Measurements from ENCODE around the gene ORC3. TPM values are rescaled to one million over a fixed set of nuclear protein-coding genes. Genes with fewer than 3 reads are reported as not detected.

The ORC3 gene
- total RNA-seq, 2 donors from 2014 or later: 14.5 to 21.4 TPM

DNA sequence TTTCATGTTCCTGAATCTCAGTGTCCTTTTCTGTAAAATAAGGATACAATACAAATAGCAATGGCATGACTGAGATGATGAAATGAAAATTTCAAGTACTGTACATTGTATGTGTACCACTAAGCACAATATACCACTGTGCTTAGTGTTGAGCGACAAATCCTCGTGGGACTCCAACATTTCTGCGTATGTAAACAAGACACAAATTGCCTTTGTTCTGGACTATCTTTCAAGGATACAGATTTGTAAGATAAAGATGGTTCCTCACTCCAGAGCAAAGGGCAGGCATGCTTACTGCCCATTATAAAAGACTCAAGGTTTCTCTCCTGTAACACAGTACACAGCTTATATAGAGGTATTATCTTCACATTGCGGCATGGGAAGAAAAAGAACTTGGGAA is 6.1 kb upstream of the ORC3 start:
- Histone ChIP-seq H3K36me3 (peaks cover 23% of the 10 kb centered on the region), H3K9me3 (no peaks in the 10 kb centered on the region), H3K4me1 (peaks cover 0 to 26% of the 10 kb centered on the region in 2 donors), H3K27me3 (no peaks in the 10 kb centered on the region), H3K27ac (no peak overlapping the region), H3K4me3 (no peak overlapping the region)
- no peak for DNase-seq (ENCODE audit: low spot score)
- TF ChIP-seq, protein P1, sequence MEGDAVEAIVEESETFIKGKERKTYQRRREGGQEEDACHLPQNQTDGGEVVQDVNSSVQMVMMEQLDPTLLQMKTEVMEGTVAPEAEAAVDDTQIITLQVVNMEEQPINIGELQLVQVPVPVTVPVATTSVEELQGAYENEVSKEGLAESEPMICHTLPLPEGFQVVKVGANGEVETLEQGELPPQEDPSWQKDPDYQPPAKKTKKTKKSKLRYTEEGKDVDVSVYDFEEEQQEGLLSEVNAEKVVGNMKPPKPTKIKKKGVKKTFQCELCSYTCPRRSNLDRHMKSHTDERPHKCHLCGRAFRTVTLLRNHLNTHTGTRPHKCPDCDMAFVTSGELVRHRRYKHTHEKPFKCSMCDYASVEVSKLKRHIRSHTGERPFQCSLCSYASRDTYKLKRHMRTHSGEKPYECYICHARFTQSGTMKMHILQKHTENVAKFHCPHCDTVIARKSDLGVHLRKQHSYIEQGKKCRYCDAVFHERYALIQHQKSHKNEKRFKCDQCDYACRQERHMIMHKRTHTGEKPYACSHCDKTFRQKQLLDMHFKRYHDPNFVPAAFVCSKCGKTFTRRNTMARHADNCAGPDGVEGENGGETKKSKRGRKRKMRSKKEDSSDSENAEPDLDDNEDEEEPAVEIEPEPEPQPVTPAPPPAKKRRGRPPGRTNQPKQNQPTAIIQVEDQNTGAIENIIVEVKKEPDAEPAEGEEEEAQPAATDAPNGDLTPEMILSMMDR (IDR thresholded peaks at IDR 0.05): no peak

DNA sequence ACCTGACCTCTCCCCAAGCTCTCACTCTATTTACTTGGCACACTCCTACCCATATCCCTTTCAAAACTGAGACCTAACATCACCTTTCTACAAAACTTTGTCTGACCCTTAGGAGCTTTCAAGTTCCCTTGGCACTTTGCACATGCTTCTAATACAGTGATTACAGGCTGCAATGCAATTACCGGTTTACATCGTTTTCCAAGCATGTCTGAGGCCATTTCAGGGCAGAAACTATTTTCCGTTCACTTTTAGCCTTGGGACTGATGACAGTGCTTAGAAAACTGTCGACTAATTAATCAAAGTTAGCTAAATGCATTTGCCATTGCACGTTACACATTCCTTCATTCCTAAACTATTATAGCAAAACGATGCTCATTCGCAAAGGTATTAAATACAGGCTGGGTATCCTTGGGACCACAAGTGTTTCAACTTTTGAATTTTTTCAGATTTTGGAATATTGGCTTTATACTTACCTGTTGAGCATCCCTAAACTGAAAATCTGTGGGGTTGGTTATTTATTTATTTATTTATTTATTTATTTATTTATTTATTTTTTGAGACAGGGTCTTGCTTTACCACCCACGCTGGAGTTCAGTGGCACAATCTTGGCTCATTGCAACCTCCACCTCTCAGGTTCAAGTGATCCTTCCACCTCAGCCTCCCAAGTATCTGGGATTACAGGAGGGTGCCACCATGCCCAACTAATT is 3.4 kb upstream of the ORC3 start:
- no peak overlapping the region for H3K27ac ChIP-seq
- peaks cover 0 to 48% of the 10 kb centered on the region in 2 donors for H3K4me1 ChIP-seq
- H3K36me3 ChIP-seq: peaks cover 17% of the 10 kb centered on the region
- TF ChIP-seq, protein P1 (IDR thresholded peaks at IDR 0.05): no peak
- no peak overlapping the region for H3K4me3 ChIP-seq
- H3K9me3 ChIP-seq: no peaks in the 10 kb centered on the region
- no peak for DNase-seq (ENCODE audit: low spot score)
- H3K27me3 ChIP-seq: no peaks in the 10 kb centered on the region

DNA sequence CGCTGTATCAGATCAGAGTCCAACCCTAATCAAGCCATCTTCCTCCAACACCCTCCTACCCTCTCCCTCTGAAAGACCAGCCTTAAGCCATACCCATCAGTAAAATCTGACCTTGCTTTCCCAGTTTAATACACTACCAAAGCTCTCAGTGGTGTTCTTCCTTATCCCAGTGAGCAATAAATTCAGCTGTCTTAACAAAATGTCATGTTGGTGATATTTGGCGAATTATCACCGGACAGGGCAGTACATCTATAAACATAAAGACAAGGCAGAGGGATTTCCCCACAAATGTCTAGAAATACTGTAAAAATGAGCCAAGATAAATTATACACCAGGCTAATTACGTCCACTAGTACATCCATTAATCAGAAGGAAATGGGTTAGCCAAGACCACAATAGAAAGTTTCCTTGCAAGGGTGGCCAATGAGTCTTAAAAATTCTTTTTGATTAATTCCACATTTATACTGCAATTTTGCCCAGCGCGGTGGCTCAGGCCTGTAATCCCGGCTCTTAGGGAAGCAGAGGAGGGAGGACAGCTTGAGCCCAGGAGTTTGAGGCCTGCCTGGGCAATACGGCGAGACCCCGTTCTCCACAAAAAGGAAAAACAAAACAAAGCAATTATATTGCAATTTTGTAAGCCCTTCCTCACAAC is 1.1 kb upstream of the ORC3 start:
- H3K4me3 ChIP-seq: peak overlapping the region; percentile 92 to 94
- H3K9me3 ChIP-seq: no peaks in the 10 kb centered on the region
- H3K27me3 ChIP-seq: no peaks in the 10 kb centered on the region
- peaks cover 0 to 52% of the 10 kb centered on the region in 2 donors for H3K4me1 ChIP-seq
- peak overlapping the region; percentile 69 to 88 for H3K27ac ChIP-seq
- TF ChIP-seq, protein P1 (IDR thresholded peaks at IDR 0.05): no peak
- no peaks in the 10 kb centered on the region for H3K36me3 ChIP-seq
- DNase-seq (ENCODE audit: low spot score): no peak

- TF ChIP-seq, protein P1 (IDR thresholded peaks at IDR 0.05): no peak
Observed at GRCh38 chr6:87590417-87590880, 514 bp downstream of the ORC3 start.

DNA sequence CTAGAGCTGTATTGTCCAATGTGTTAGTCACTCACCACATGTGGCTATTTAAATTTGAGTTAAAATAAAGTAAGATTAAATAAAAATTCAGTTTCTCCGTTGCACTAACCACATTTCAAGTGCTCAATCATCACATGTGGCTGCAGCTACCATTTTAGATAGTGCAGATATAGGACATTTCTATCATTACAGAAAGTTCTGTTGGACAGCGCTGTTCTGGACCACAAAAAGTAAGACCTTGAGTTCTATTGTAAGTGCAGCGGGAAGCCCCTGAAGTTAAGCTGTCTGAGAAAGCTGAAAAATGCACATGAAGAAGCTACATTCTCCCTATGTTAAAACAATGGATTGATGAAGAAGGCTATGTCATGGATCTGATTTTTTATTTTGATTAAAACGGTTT is 1.1 kb downstream of the ORC3 start:
- no peak overlapping the region for H3K27ac ChIP-seq
- no peaks in the 10 kb centered on the region for H3K9me3 ChIP-seq
- H3K27me3 ChIP-seq: no peaks in the 10 kb centered on the region
- H3K36me3 ChIP-seq: peaks cover 14% of the 10 kb centered on the region
- H3K4me1 ChIP-seq: peaks cover 0 to 50% of the 10 kb centered on the region in 2 donors
- TF ChIP-seq, protein P1 (IDR thresholded peaks at IDR 0.05): no peak
- H3K4me3 ChIP-seq: peak overlapping the region; percentile 92 to 94
- no peak for DNase-seq (ENCODE audit: low spot score)

More at GRCh38 chr6:87590417-87590880, 514 bp downstream of the ORC3 start:
- H3K36me3 ChIP-seq: peaks cover 9% of the 10 kb centered on the region
- H3K4me3 ChIP-seq: peak overlapping the region; percentile 92 to 94
- H3K27me3 ChIP-seq: no peaks in the 10 kb centered on the region
- no peak for DNase-seq (ENCODE audit: low spot score)
- no peaks in the 10 kb centered on the region for H3K9me3 ChIP-seq
- H3K27ac ChIP-seq: peak overlapping the region; percentile 69 to 88
- H3K4me1 ChIP-seq: peaks cover 0 to 52% of the 10 kb centered on the region in 2 donors

All from right atrium auricular region (tissue), 2 donors.